Endothelial cell of umbilical vein (primary cell): Measurements from ENCODE around the gene PPM1E. TPM values are rescaled to one million over a fixed set of nuclear protein-coding genes. Genes with fewer than 3 reads are reported as not detected.

Source experiments
- BruUV-seq: library from RNA; stranded (reverse); fragments of 400-500 nt; replicated peaks from 2 replicates; lab custom pipeline; 2021; lab: Mats Ljungman, UMichigan
- CTCF ChIA-PET: fragments of 300-600, 350-600 bp; sonication (Branson Sonifier 250); formaldehyde crosslinking; loops from one replicate; lab custom pipeline; 2021; ENCODE audit warnings: antibody characterized with exemption, inconsistent platforms; lab: Charles Lee
- POLR2A ChIA-PET: fragments of 300-600, 350-600 bp; sonication (Branson Sonifier 250); formaldehyde crosslinking; loops from one replicate; lab custom pipeline; 2021; ENCODE audit warnings: antibody characterized with exemption, inconsistent platforms; lab: Charles Lee
- DNase-seq: peaks from one replicate; pipeline ENCODE4 v3.0.0-alpha.2; 2011; ENCODE audit warnings: low read depth, low spot score
- FAIRE-seq: peaks from 2 replicates; lab custom pipeline; 2011; peaks lifted over from hg19 to GRCh38; lab: Jason Lieb, UNC
- H2AFZ ChIP-seq: 2 replicates; pipeline ENCODE4 v1.6.0; 2012; ENCODE audit warnings: low read depth, low read length, control low read depth, inconsistent platforms
- H3K27ac ChIP-seq: 2 replicates; pipeline ENCODE4 v1.5.1; 2011; ENCODE audit warnings: low read depth, mild to moderate bottlenecking, control low read depth, low read length, moderate library complexity; ENCODE audit not compliant: insufficient read depth
- H3K27me3 ChIP-seq, 2 experiments: 2 replicates each; pipeline versions ENCODE4 v1.6.0 to v1.6.1; 2011; ENCODE audit warnings: low read length in 2 of 2, mixed read lengths in 1 of 2; ENCODE audit not compliant: control insufficient read depth in 2 of 2, insufficient read depth in 2 of 2
- H3K36me3 ChIP-seq, 2 experiments: 2 replicates in 1 of 2; 3 replicates in 1 of 2; pipeline ENCODE4 v1.5.1; 2011; ENCODE audit warnings: low read length in 2 of 2, mild to moderate bottlenecking in 1 of 2, moderate library complexity in 1 of 2; ENCODE audit not compliant: control insufficient read depth in 2 of 2, insufficient read depth in 2 of 2; ENCODE audit errors: extremely low read depth in 1 of 2
- H3K4me1 ChIP-seq: 3 replicates; pipeline ENCODE4 v1.5.1; 2011; ENCODE audit warnings: mild to moderate bottlenecking, low read length; ENCODE audit not compliant: control insufficient read depth, insufficient read depth; ENCODE audit errors: extremely low read depth
- H3K4me2 ChIP-seq: 2 replicates; pipeline ENCODE4 v1.6.1; 2011; ENCODE audit warnings: low read length, control low read depth, mixed read lengths; ENCODE audit not compliant: insufficient read depth
- H3K4me3 ChIP-seq, 3 experiments: fragments of 200-600 bp in 1 of 3; sonication (generic), shearing (Covaris generic) in 1 of 3; replicated peaks in 1 of 3; 2 replicates each; pipeline ENCODE4 v1.5.1; 2011 to 2016; ENCODE audit warnings: control low read depth in 3 of 3, low read length in 3 of 3, mild to moderate bottlenecking in 2 of 3, inconsistent platforms in 1 of 3, low read depth in 1 of 3, moderate library complexity in 1 of 3; ENCODE audit not compliant: insufficient read depth in 1 of 3
- H3K79me2 ChIP-seq: 2 replicates; pipeline ENCODE4 v1.6.0; 2012; ENCODE audit warnings: low read length, inconsistent platforms; ENCODE audit not compliant: control insufficient read depth, insufficient read depth
- H3K9ac ChIP-seq: replicated peaks from 2 replicates; pipeline ENCODE3; 2011; ENCODE audit warnings: low read length, control low read depth; ENCODE audit not compliant: insufficient read depth; ENCODE audit errors: extremely low read depth
- H3K9me1 ChIP-seq: replicated peaks from 3 replicates; pipeline ENCODE4 v1.6.0; 2011; ENCODE audit warnings: mild to moderate bottlenecking, low read length; ENCODE audit not compliant: control insufficient read depth, insufficient read depth; ENCODE audit errors: extremely low read depth
- H3K9me3 ChIP-seq: replicated peaks from 2 replicates; pipeline ENCODE4 v1.5.1; 2012; ENCODE audit warnings: low read length, inconsistent platforms; ENCODE audit not compliant: control insufficient read depth, insufficient read depth
- H4K20me1 ChIP-seq: replicated peaks from 2 replicates; pipeline ENCODE3; 2011; ENCODE audit warnings: mild to moderate bottlenecking, low read length; ENCODE audit not compliant: control insufficient read depth, insufficient read depth; ENCODE audit errors: extremely low read depth
- CTCF ChIP-seq, 2 donors: IDR thresholded peaks; 1 replicate in 1 of 2; 2 replicates in 1 of 2; pipeline ENCODE4 v1.5.1; 2011; ENCODE audit warnings: low read length in 2 of 2, mild to moderate bottlenecking in 2 of 2, moderate library complexity in 2 of 2, control low read depth in 1 of 2, inconsistent platforms in 1 of 2, low read depth in 1 of 2; ENCODE audit not compliant: insufficient read depth in 1 of 2; ENCODE audit errors: extremely low read depth in 1 of 2
- EZH2 ChIP-seq: IDR thresholded peaks from 2 replicates; pipeline ENCODE4 v1.6.1; 2012; ENCODE audit warnings: borderline replicate concordance, low read depth, mild to moderate bottlenecking, moderate library complexity, low read length, inconsistent platforms; ENCODE audit not compliant: severe bottlenecking
- FOS ChIP-seq: IDR thresholded peaks from 2 replicates; pipeline ENCODE4 v1.6.1; 2011; ENCODE audit warnings: mild to moderate bottlenecking, low read length, moderate library complexity, borderline replicate concordance; ENCODE audit not compliant: insufficient read depth
- GATA2 ChIP-seq: IDR thresholded peaks from 2 replicates; pipeline ENCODE4 v1.7.0; 2011; ENCODE audit warnings: low read depth, mild to moderate bottlenecking, moderate library complexity, mixed read lengths, low read length; ENCODE audit not compliant: insufficient read length, insufficient read depth
- JUN ChIP-seq: IDR thresholded peaks from 2 replicates; pipeline ENCODE4 v1.6.1; 2011; ENCODE audit warnings: borderline replicate concordance, low read depth; ENCODE audit not compliant: insufficient read length, insufficient read depth
- MAX ChIP-seq: IDR thresholded peaks from 2 replicates; pipeline ENCODE4 v1.6.1; 2011; ENCODE audit not compliant: insufficient read depth, insufficient read length
- MYC ChIP-seq: IDR thresholded peaks from one replicate; pipeline ENCODE4 v1.6.1; 2011; ENCODE audit warnings: mild to moderate bottlenecking, low read depth, low read length
- POLR2A ChIP-seq: IDR thresholded peaks from 2 replicates; pipeline ENCODE4 v1.6.1; 2012; ENCODE audit warnings: low read depth, mild to moderate bottlenecking, control low read depth, low read length
- POLR2AphosphoS5 ChIP-seq: IDR thresholded peaks from 2 replicates; pipeline ENCODE4 v1.6.1; 2012; ENCODE audit warnings: low read depth, mild to moderate bottlenecking, control low read depth, low read length, moderate library complexity; ENCODE audit not compliant: insufficient read depth
- dilution Hi-C: fragments of 300-500 bp; cut with MboI; formaldehyde crosslinking; loops from one replicate; pipeline ENCODE4 v1.15.0; 2019; ENCODE audit warnings: low sequenced_read_pairs; ENCODE audit not compliant: extremely low pct_ligation_motif_present
- intact Hi-C: fragments of 100-400 bp; cut with micrococcal nuclease; formaldehyde crosslinking; loops from one replicate; pipeline ENCODE4 v1.10.0; 2022
- polyA plus RNA-seq, 4 experiments: library from polyadenylated mRNA; depleted of rRNA in 3 of 4; stranded (reverse) in 3 of 4; unstranded in 1 of 4; fragments of >200 nt; gene quantifications; 2 replicates each; pipeline versions ENCODE4 v1.2.1 to v1.2.3, GENCODE V29; 2011 to 2012; ENCODE audit warnings: missing spikeins in 1 of 4
- total RNA-seq: library from RNA; stranded (reverse); gene quantifications from 2 replicates; pipeline ENCODE4 v1.2.3, GENCODE V29; 2021

Gene PPM1E
- total and polyA plus RNA-seq, 2 donors (not counting 3 experiments of a cell fraction or from before 2014, with no cell fraction given): 0.01 TPM; not detected in 1

- Histone ChIP-seq H3K27me3 (peaks cover 0 to 3% of the 10 kb centered on the region in 2 experiments), H3K4me2 (no peak overlapping the region), H2AFZ (no peak overlapping the region), H3K9ac (no peak overlapping the region), H3K27ac (no peak overlapping the region), H3K9me3 (no peaks in the 10 kb centered on the region), H3K9me1 (no peaks in the 10 kb centered on the region), H4K20me1 (no peaks in the 10 kb centered on the region), H3K4me3 (no peak overlapping the region), H3K36me3 (no peaks in the 10 kb centered on the region), H3K4me1 (no peaks in the 10 kb centered on the region), H3K79me2 (no peaks in the 10 kb centered on the region)
- POLR2A ChIA-PET: no interaction called here
- dilution Hi-C loops (no loop called here), intact Hi-C loops (no loop called here)
- no peak for DNase-seq
- TF ChIP-seq CTCF (IDR thresholded peaks at IDR 0.05; ENCODE audit: extremely low read depth in 1 of 2, insufficient read depth in 1 of 2, low read depth in 1 of 2, low read length in 2 of 2) (no peak), GATA2 (no peak), POLR2A (no peak), FOS (no peak), POLR2AphosphoS5 (no peak), JUN (no peak), MAX (no peak), MYC (no peak), EZH2 (no peak)
- CTCF ChIA-PET: interaction anchor here (1.0 kb wide), 1 partner anchor 134 kb away, joined by 4 read pairs; no protein-coding TSS in a partner anchor
- FAIRE-seq: no peak
- BruUV-seq: no TSS peak
These were observed 115.1 kb downstream of the PPM1E start for GRCh38 chr17:58870747-58871146.
